Kidney (tissue), 14 donors: ENCODE data around the gene SMIM24. TPM values are rescaled to one million over a fixed set of nuclear protein-coding genes. Genes with fewer than 3 reads are reported as not detected.

Source experiments
- DNase-seq, 5 donors: peaks; one replicate each; pipeline ENCODE4 v3.0.0-alpha.2; 2013 to 2020
- FAIRE-seq: peaks from 2 replicates; lab custom pipeline; 2012; peaks lifted over from hg19 to GRCh38; lab: Jason Lieb, UNC
- H3K27ac ChIP-seq, 2 donors: one replicate each; pipeline ENCODE4 v1.7.0; 2013; ENCODE audit warnings: low read depth in 2 of 2, low read length in 2 of 2, inconsistent platforms in 1 of 2
- H3K27me3 ChIP-seq: one replicate; pipeline ENCODE4 v1.7.1; 2013; ENCODE audit warnings: low read length, inconsistent platforms; ENCODE audit not compliant: control insufficient read depth, insufficient read depth
- H3K36me3 ChIP-seq, 3 donors: one replicate each; pipeline versions ENCODE4 v1.7.0 to v1.7.1; 2013; ENCODE audit warnings: low read length in 3 of 3, control low read depth in 1 of 3, inconsistent platforms in 1 of 3; ENCODE audit not compliant: insufficient read depth in 3 of 3, control insufficient read depth in 2 of 3
- H3K4me1 ChIP-seq, 3 donors: one replicate each; pipeline versions ENCODE4 v1.7.0 to v1.7.1; 2013; ENCODE audit warnings: low read length in 3 of 3, inconsistent platforms in 1 of 3, low read depth in 1 of 3; ENCODE audit not compliant: control insufficient read depth in 2 of 3, insufficient read depth in 2 of 3
- H3K4me3 ChIP-seq, 3 donors: one replicate each; pipeline versions ENCODE4 v1.7.0 to v1.8.1; 2013; ENCODE audit warnings: low read length in 3 of 3, control low read depth in 1 of 3, inconsistent platforms in 1 of 3
- H3K9ac ChIP-seq, 3 donors: one replicate each; pipeline versions ENCODE4 v1.7.0 to v1.7.1; 2013; ENCODE audit warnings: low read length in 3 of 3, control low read depth in 1 of 3, inconsistent platforms in 1 of 3
- H3K9me3 ChIP-seq, 3 donors: one replicate each; pipeline versions ENCODE4 v1.7.0 to v1.7.1; 2013; ENCODE audit warnings: low read length in 3 of 3, control low read depth in 1 of 3, inconsistent platforms in 1 of 3; ENCODE audit not compliant: control insufficient read depth in 2 of 3, insufficient read depth in 1 of 3
- CTCF ChIP-seq: IDR thresholded peaks from 3 replicates; pipeline ENCODE4 v1.5.1; 2012; ENCODE audit warnings: mild to moderate bottlenecking, moderate library complexity, borderline replicate concordance; ENCODE audit not compliant: insufficient read depth; ENCODE audit errors: extremely low read depth
- intact Hi-C: fragments of 100-400 bp; cut with DNase I; formaldehyde crosslinking; loops from one replicate; pipeline ENCODE4 v1.11.1; 2022
- polyA plus RNA-seq: library from polyadenylated mRNA; stranded (reverse); fragments of 350-450 nt; fragmentation: Illumina TruSeq; extraction: RNeasy Lipid Tissue Mini Kit (QIAGEN cat#74804); gene quantifications from one replicate; pipeline ENCODE4 v1.2.3, GENCODE V29; 2014; ENCODE audit warnings: low read depth, low replicate concordance; ENCODE audit not compliant: insufficient read depth
- total RNA-seq: library from RNA; stranded (reverse); fragmentation: NEBNext Ultra II Directional; extraction: Animal tissue kit (Norgen Biotek cat#: 25700); gene quantifications from one replicate; pipeline ENCODE4 v1.2.1, GENCODE V29; 2021
- donor health status: control.
- donor health status: control.
- donor health status: control.
- donor health status: control.
- donor health status: control.
- donor health status: DM: yes; HTN: yes; CAD: no.
- donor health status: Normal renal cell carcinoma (clear cell type).

Gene SMIM24
- total and polyA plus RNA-seq, 2 donors from 2014 or later: 49.8 to 1,108 TPM

- DNase-seq: peak in 2 of 5 donors; percentile 29 to 78
- intact Hi-C loops: no loop called here
- Histone ChIP-seq H3K4me3 (no peak overlapping the region), H3K4me1 (peaks cover 0 to 13% (median 4%) of the 10 kb centered on the region in 3 donors), H3K9ac (peak overlapping the region in 1 of 3 donors; percentile 34), H3K36me3 (peaks cover 4 to 22% (median 8%) of the 10 kb centered on the region in 3 donors), H3K27me3 (no peaks in the 10 kb centered on the region), H3K27ac (peak overlapping the region; percentile 22 to 41), H3K9me3 (no peaks in the 10 kb centered on the region)
- TF ChIP-seq CTCF: no peak
- no peak for FAIRE-seq
These were observed 39.0 kb downstream of the SMIM24 start for GRCh38 chr19:3441089-3441985.

- Histone ChIP-seq H3K9ac (no peak overlapping the region), H3K4me3 (no peak overlapping the region), H3K36me3 (peaks cover 4 to 14% (median 5%) of the 10 kb centered on the region in 3 donors), H3K27me3 (no peaks in the 10 kb centered on the region), H3K4me1 (peaks cover 4 to 10% (median 4%) of the 10 kb centered on the region in 3 donors), H3K9me3 (no peaks in the 10 kb centered on the region), H3K27ac (no peak overlapping the region)
- TF ChIP-seq CTCF: peak; percentile 48
- intact Hi-C loops: no loop called here
- FAIRE-seq (no peak), DNase-seq (no peak)
These were observed 40.2 kb downstream of the SMIM24 start for GRCh38 chr19:3440082-3440481.

- no peak for TF ChIP-seq CTCF
- Histone ChIP-seq H3K36me3 (peaks cover 0 to 13% (median 2%) of the 10 kb centered on the region in 3 donors), H3K27ac (peak overlapping the region; percentile 90 to 97), H3K4me1 (peaks cover 0 to 10% (median 7%) of the 10 kb centered on the region in 3 donors), H3K9ac (peak overlapping the region; percentile 54 to 97 (median 80)), H3K4me3 (peak overlapping the region; percentile 64 to 89 (median 69)), H3K27me3 (no peaks in the 10 kb centered on the region), H3K9me3 (no peaks in the 10 kb centered on the region)
- intact Hi-C loops: loop anchor here (10.0 kb wide), 1 partner anchor 90 kb away; no protein-coding TSS in a partner anchor
- DNase-seq (peak; percentile 97 to 99 (median 98)), FAIRE-seq (no peak)
These were observed 45.4 kb downstream of the SMIM24 start for GRCh38 chr19:3434630-3435553.
